Neural progenitor cell (in vitro differentiated cells): Measurements from ENCODE around the gene SETD3.

Source experiments
- CTCF ChIP-seq: fragments of 200-600 bp; sonication (generic); IDR thresholded peaks from 2 replicates; pipeline ENCODE4 v1.5.1; 2017; ENCODE audit warnings: antibody characterized with exemption, mild to moderate bottlenecking
- EZH2 ChIP-seq: fragments of 200-600 bp; sonication (generic); IDR thresholded peaks from 2 replicates; pipeline ENCODE4 v1.6.1; 2017; ENCODE audit warnings: antibody characterized with exemption, mild to moderate bottlenecking, moderate library complexity
- EZH2phosphoT487 ChIP-seq: fragments of 200-600 bp; sonication (generic); IDR thresholded peaks from 2 replicates; pipeline ENCODE4 v1.6.1; 2017; ENCODE audit warnings: antibody characterized with exemption

- no peak for TF ChIP-seq CTCF
- TF ChIP-seq EZH2phosphoT487, result no peak
- no peak for TF ChIP-seq EZH2
These were observed 42.5 kb upstream of the SETD3 start for GRCh38 chr14:99522934-99523703.
